WI38 (cell line): ENCODE results near the gene TBC1D5.
"Not testable (repeated sequence)": the region's sequence is repeated elsewhere in the genome, so short reads cannot be mapped to it uniquely, and the experiment has no call there.

Experiments used
- H3K4me3 ChIP-seq: 2 replicates; pipeline ENCODE4 v1.5.1; 2011; ENCODE audit warnings: low read depth, mild to moderate bottlenecking, control low read depth, low read length
- CTCF ChIP-seq: IDR thresholded peaks from 2 replicates; pipeline ENCODE4 v1.5.1; 2012; ENCODE audit warnings: low read depth, mild to moderate bottlenecking, control low read depth, low read length

TBC1D5 gene

DNA sequence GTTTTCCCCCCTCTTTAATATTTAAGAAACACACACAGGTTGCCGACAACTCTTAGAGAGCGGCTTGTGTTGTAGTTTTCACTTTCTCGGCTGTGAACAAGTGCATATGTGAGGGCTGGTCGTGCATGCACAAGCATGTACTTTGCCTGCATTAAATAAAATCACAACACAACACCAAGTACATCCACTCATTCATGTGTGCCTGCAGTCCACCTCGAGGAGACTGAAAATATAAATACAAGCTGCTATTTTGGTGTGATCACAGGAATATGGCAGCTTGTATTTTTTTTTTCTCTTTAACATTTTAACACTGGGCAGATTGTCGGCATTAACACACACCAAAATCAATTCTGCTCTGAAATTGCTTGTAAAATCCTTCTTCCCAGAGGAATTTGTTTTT is 346.4 kb downstream of the TBC1D5 start:
- H3K4me3 ChIP-seq = no peak overlapping the region
- no peak for TF ChIP-seq CTCF

- no peak overlapping the region for H3K4me3 ChIP-seq
- no peak for TF ChIP-seq CTCF
Observed at GRCh38 chr3:17394541-17395155, 347.8 kb downstream of the TBC1D5 start.

GRCh38 chr3:17392516-17392915 is 349.9 kb downstream of the TBC1D5 start:
- H3K4me3 ChIP-seq = not testable (repeated sequence)

- no peak for TF ChIP-seq CTCF
Observed at GRCh38 chr3:17390785-17391184, 351.6 kb downstream of the TBC1D5 start.

GRCh38 chr3:17387108-17387507 is 355.3 kb downstream of the TBC1D5 start:
- TF ChIP-seq CTCF = no peak
- H3K4me3 ChIP-seq = no peak overlapping the region

More at GRCh38 chr3:17390785-17391184, 351.6 kb downstream of the TBC1D5 start:
- no peak overlapping the region for H3K4me3 ChIP-seq

- no peak overlapping the region for H3K4me3 ChIP-seq
- TF ChIP-seq CTCF = no peak
Observed at GRCh38 chr3:17386432-17386831, 356.0 kb downstream of the TBC1D5 start.

DNA sequence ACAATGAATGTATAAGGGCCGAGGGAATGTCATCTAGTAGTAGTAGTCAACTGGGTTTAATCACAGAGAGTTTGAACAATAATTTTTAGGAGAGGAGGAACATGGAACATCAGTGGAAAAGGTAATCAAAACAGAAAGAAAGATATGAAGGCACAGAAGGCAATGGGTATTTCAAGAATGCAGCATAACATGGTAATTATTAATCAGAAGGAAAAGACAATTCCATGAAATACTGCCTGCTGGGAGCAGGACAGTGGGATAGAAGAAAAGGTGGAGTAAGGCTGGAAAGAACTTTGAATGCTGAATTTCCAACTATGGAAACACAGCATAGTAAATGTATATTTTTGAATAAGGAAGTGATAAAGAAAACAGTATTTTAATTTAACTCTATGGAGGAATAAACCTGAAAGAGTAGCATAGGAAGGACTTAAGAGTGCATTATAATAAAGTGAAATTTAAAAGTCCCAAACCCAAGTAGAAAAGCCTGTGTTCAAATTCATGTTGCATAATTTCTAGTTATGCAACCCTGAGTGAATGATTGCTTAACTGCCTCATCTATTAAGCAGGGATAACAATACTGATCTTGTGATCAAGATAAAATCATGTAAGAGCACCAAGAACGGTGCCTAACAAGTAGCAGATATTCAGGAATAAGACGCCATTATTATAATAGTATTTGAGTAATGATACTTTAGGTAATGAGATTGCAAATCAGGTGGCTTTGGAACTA is 357.7 kb downstream of the TBC1D5 start:
- H3K4me3 ChIP-seq = no peak overlapping the region
- no peak for TF ChIP-seq CTCF
